Lower leg skin (tissue), 3 donors: ENCODE measurements around the gene NMB.

Experiments used
- POLR2A ChIP-seq, 2 donors: fragments of 450-650 bp; IDR thresholded peaks; one replicate each; pipeline ENCODE4 v1.6.1; 2016 to 2017; ENCODE audit warnings: antibody characterized with exemption in 2 of 2, mild to moderate bottlenecking in 1 of 2, moderate library complexity in 1 of 2
- TF ChIP-seq, protein P1 (sequence below), 3 donors: fragments of 450-650 bp; IDR thresholded peaks; one replicate each; pipeline ENCODE4 v1.5.1; 2016; ENCODE audit warnings: antibody characterized with exemption in 3 of 3, mild to moderate bottlenecking in 3 of 3, moderate library complexity in 2 of 3

DNA sequence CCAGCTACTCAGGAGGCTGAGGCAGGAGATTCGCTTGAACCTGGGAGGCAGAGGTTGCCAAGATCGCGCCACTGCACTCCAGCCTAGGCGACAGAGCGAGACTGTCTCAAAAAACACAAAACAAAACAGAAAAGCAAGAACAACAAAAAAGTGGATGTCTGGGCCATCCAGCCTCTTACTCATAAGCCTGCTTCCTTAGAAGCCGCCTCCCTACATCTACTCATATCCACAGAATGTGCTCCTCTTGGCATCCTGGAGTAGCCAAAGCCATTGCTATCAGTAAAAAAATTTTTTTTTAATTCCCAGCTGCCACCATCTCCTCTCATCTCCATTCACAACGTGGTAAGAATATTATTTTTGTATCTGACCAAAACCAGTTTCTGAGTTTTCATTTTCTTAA, 46.4 kb downstream of the NMB start:
- TF ChIP-seq, protein P1, sequence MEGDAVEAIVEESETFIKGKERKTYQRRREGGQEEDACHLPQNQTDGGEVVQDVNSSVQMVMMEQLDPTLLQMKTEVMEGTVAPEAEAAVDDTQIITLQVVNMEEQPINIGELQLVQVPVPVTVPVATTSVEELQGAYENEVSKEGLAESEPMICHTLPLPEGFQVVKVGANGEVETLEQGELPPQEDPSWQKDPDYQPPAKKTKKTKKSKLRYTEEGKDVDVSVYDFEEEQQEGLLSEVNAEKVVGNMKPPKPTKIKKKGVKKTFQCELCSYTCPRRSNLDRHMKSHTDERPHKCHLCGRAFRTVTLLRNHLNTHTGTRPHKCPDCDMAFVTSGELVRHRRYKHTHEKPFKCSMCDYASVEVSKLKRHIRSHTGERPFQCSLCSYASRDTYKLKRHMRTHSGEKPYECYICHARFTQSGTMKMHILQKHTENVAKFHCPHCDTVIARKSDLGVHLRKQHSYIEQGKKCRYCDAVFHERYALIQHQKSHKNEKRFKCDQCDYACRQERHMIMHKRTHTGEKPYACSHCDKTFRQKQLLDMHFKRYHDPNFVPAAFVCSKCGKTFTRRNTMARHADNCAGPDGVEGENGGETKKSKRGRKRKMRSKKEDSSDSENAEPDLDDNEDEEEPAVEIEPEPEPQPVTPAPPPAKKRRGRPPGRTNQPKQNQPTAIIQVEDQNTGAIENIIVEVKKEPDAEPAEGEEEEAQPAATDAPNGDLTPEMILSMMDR (IDR thresholded peaks at IDR 0.05), result no peak
- TF ChIP-seq POLR2A (IDR thresholded peaks at IDR 0.05), result no peak
